Smooth muscle cell (in vitro differentiated cells): Measurements from ENCODE around the gene APBA2. TPM values are rescaled to one million over a fixed set of nuclear protein-coding genes. Genes with fewer than 3 reads are reported as not detected.

Experiments used
- DNase-seq: peaks from one replicate; lab custom pipeline; 2025; ENCODE audit not compliant: unreplicated experiment; lab: John Stamatoyannopoulos, UW
- H2AFZ ChIP-seq: fragments of 200-600 bp; sonication (generic); 2 replicates; pipeline ENCODE4 v1.6.0; 2016; ENCODE audit warnings: antibody characterized with exemption, low read depth, mild to moderate bottlenecking
- H3F3A ChIP-seq: fragments of 200-600 bp; sonication (generic); 2 replicates; pipeline ENCODE4 v1.6.0; 2017; ENCODE audit warnings: antibody characterized with exemption, low read depth
- H3K27ac ChIP-seq: fragments of 200-600 bp; sonication (generic); 2 replicates; pipeline ENCODE4 v1.5.1; 2016; ENCODE audit warnings: low read depth, mild to moderate bottlenecking
- H3K27me3 ChIP-seq: fragments of 200-600 bp; sonication (generic); 2 replicates; pipeline ENCODE4 v1.6.1; 2016; ENCODE audit warnings: low read depth, mild to moderate bottlenecking
- H3K36me3 ChIP-seq: fragments of 200-600 bp; sonication (generic); 2 replicates; pipeline ENCODE4 v1.5.1; 2016; ENCODE audit warnings: low read depth
- H3K4me1 ChIP-seq: fragments of 200-600 bp; sonication (generic); 2 replicates; pipeline ENCODE4 v1.5.1; 2016; ENCODE audit warnings: low read depth
- H3K4me2 ChIP-seq: fragments of 200-600 bp; sonication (generic); 2 replicates; pipeline ENCODE4 v1.6.0; 2016; ENCODE audit warnings: mild to moderate bottlenecking
- H3K4me3 ChIP-seq: fragments of 200-600 bp; sonication (generic); 2 replicates; pipeline ENCODE4 v1.5.1; 2016; ENCODE audit warnings: mild to moderate bottlenecking
- H3K79me2 ChIP-seq: fragments of 200-600 bp; sonication (generic); 2 replicates; pipeline ENCODE4 v1.6.0; 2016; ENCODE audit warnings: low read depth, mild to moderate bottlenecking
- H3K9ac ChIP-seq: fragments of 200-600 bp; sonication (generic); 2 replicates; pipeline ENCODE4 v1.6.0; 2016; ENCODE audit warnings: low read depth
- H3K9me3 ChIP-seq: fragments of 200-600 bp; sonication (generic); replicated peaks from 2 replicates; pipeline ENCODE4 v1.5.1; 2016; ENCODE audit warnings: low read depth
- H4K20me1 ChIP-seq: fragments of 200-600 bp; sonication (generic); 2 replicates; pipeline ENCODE4 v1.6.0; 2016; ENCODE audit warnings: low read depth
- WGBS: methylation state at CpG from one replicate; pipeline ENCODE4 v1.1.7; 2016; ENCODE audit warnings: low lambda C conversion rate; 5-methylcytosine and 5-hydroxymethylcytosine counted together
- polyA plus RNA-seq: library from polyadenylated mRNA; unstranded; fragments of >200 nt; fragmentation: Nextera tagmentation; extraction: Ambion mirVana; gene quantifications from 2 replicates; pipeline ENCODE4 v1.2.1, GENCODE V29; 2016
- total RNA-seq: library from RNA; depleted of rRNA; stranded (reverse); fragments of >200 nt; gene quantifications from 2 replicates; pipeline ENCODE4 v1.2.3, GENCODE V29; 2014
- TF ChIP-seq, protein P1 (sequence below): fragments of 200-600 bp; sonication (generic); IDR thresholded peaks from 2 replicates; pipeline ENCODE4 v1.5.1; 2017; ENCODE audit warnings: borderline replicate concordance, mild to moderate bottlenecking, antibody characterized with exemption; ENCODE audit not compliant: insufficient read depth, poor library complexity, severe bottlenecking

Gene APBA2
- total and polyA plus RNA-seq, 2 experiments from 2014 or later = 10.2 to 14.9 TPM

DNA sequence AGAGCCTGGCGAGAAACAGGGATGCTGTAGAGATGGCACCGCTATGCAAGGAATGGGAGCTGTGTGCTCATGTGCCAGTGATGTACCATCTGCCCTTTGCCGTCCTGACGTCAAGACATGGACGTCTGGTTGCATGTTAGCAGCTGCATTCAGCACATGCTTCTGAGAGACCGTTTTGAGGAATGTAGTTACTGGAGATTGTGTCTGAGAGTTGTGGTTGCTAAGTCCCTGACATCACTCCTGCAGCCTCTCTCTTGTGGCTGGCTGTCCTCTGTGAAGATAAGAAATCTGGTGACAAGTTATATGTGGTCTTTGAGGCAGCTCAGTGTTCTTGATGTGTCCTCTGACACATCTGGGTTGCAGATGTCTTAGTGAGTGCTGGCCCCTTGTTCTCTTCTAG lies 165.1 kb downstream of the APBA2 start:
- 37% methylated on average over 6 of the region's 6 CpGs for WGBS
- DNase-seq = no peak
- H3K4me3 ChIP-seq = no peak overlapping the region

DNA sequence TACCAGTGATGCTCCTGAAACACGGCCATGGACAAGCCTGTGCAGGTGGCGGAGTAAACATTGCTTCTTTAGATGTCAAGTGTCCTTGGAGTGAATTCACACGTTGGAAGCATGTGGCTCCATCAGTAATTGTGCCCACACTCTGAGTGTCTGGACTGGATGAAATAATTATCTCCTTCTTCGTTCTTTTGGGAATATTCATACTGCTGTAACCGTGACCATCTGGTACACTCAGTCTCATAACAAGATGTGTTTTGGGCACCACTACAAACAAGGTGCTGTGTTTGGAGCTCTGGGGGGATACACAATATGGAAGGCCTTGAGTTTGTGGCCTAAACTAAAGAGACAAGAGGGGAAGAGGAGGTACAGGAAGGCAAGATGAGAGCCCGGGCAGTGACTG lies 165.6 kb downstream of the APBA2 start:
- DNase-seq = no peak
- no peaks in the 10 kb centered on the region for H3K9me3 ChIP-seq
- H3K4me1 ChIP-seq = no peaks in the 10 kb centered on the region
- H3K36me3 ChIP-seq = no peaks in the 10 kb centered on the region
- H3K79me2 ChIP-seq = no peaks in the 10 kb centered on the region
- 74% methylated on average over 6 of the region's 6 CpGs for WGBS
- H3K4me2 ChIP-seq = peak overlapping the region; percentile 5
- no peaks in the 10 kb centered on the region for H3F3A ChIP-seq
- H3K4me3 ChIP-seq = no peak overlapping the region
- H3K27ac ChIP-seq = peak overlapping the region; percentile 74
- no peaks in the 10 kb centered on the region for H3K27me3 ChIP-seq
- TF ChIP-seq, protein P1, sequence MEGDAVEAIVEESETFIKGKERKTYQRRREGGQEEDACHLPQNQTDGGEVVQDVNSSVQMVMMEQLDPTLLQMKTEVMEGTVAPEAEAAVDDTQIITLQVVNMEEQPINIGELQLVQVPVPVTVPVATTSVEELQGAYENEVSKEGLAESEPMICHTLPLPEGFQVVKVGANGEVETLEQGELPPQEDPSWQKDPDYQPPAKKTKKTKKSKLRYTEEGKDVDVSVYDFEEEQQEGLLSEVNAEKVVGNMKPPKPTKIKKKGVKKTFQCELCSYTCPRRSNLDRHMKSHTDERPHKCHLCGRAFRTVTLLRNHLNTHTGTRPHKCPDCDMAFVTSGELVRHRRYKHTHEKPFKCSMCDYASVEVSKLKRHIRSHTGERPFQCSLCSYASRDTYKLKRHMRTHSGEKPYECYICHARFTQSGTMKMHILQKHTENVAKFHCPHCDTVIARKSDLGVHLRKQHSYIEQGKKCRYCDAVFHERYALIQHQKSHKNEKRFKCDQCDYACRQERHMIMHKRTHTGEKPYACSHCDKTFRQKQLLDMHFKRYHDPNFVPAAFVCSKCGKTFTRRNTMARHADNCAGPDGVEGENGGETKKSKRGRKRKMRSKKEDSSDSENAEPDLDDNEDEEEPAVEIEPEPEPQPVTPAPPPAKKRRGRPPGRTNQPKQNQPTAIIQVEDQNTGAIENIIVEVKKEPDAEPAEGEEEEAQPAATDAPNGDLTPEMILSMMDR = no peak
- H4K20me1 ChIP-seq = no peaks in the 10 kb centered on the region
- peak overlapping the region; percentile 7 for H3K9ac ChIP-seq
- no peak overlapping the region for H2AFZ ChIP-seq

More for the DNA sequence above, 165.1 kb downstream of the APBA2 start:
- no peaks in the 10 kb centered on the region for H4K20me1 ChIP-seq
- H3K79me2 ChIP-seq = no peaks in the 10 kb centered on the region
- H2AFZ ChIP-seq = no peak overlapping the region
- H3K9ac ChIP-seq = peak overlapping the region; percentile 7
- H3K4me2 ChIP-seq = peak overlapping the region; percentile 27
- H3K36me3 ChIP-seq = no peaks in the 10 kb centered on the region
- TF ChIP-seq, protein P1 = no peak
- no peaks in the 10 kb centered on the region for H3K4me1 ChIP-seq
- no peaks in the 10 kb centered on the region for H3F3A ChIP-seq
- H3K9me3 ChIP-seq = no peaks in the 10 kb centered on the region
- no peaks in the 10 kb centered on the region for H3K27me3 ChIP-seq
- peak overlapping the region; percentile 74 for H3K27ac ChIP-seq

DNA sequence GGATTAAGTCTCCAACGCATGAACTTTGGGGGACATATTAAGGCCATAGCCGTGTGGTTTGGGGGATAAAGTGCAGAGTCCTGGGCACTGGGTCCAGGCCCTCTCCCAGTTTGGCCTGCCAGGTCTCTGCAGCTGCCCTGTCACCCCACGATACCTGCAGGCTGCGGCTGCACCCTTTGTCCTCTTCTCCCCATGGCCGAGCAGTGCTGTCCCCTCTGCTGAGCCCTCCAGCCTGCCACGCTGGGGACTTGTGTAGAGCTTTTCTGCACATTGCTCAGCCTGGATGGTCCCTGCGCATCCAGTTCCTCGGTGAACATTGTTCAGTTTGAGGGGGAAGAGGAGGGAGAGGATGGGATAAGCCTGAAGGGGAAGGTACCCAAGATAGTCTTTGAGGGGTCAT lies 167.2 kb downstream of the APBA2 start:
- no peaks in the 10 kb centered on the region for H3F3A ChIP-seq
- H3K27ac ChIP-seq = no peak overlapping the region
- H3K4me1 ChIP-seq = no peaks in the 10 kb centered on the region
- H3K36me3 ChIP-seq = no peaks in the 10 kb centered on the region
- no peak overlapping the region for H3K4me2 ChIP-seq
- TF ChIP-seq, protein P1 = no peak
- H3K4me3 ChIP-seq = no peak overlapping the region
- no peak overlapping the region for H3K9ac ChIP-seq
- no peaks in the 10 kb centered on the region for H3K27me3 ChIP-seq
- 91% methylated on average over 8 of the region's 8 CpGs for WGBS
- H4K20me1 ChIP-seq = no peaks in the 10 kb centered on the region
- H3K9me3 ChIP-seq = no peaks in the 10 kb centered on the region
- H3K79me2 ChIP-seq = no peaks in the 10 kb centered on the region
- DNase-seq = no peak
- no peak overlapping the region for H2AFZ ChIP-seq

DNA sequence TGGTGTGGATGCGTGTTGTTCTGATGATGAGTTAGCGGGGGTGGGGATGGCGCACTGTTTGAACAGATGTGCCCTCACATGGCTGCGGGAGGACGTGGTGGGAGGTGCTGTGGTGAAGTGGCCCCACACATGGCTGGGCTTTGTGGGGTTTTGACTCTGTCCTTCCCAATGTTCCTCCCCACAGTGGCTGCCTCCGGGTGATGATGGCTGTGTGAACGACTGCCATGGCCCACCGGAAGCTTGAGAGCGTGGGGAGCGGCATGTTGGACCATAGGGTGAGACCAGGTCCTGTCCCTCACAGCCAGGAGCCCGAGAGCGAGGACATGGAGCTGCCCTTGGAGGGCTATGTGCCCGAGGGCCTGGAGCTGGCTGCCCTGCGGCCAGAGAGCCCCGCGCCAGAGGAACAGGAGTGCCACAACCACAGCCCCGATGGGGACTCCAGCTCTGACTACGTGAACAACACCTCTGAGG lies 167.9 kb downstream of the APBA2 start:
- TF ChIP-seq, protein P1 = no peak
- no peaks in the 10 kb centered on the region for H3K79me2 ChIP-seq
- WGBS = 96% methylated on average over 18 of the region's 18 CpGs

More for the DNA sequence above, 167.9 kb downstream of the APBA2 start:
- Histone ChIP-seq H3K27ac (no peak overlapping the region), H2AFZ (no peak overlapping the region), H3K4me2 (no peak overlapping the region), H3K9me3 (no peaks in the 10 kb centered on the region), H3K27me3 (no peaks in the 10 kb centered on the region), H4K20me1 (no peaks in the 10 kb centered on the region), H3K9ac (no peak overlapping the region), H3K36me3 (no peaks in the 10 kb centered on the region), H3K4me1 (no peaks in the 10 kb centered on the region), H3F3A (no peaks in the 10 kb centered on the region), H3K4me3 (no peak overlapping the region)
- no peak for DNase-seq
